ENCODE data around the gene ADAT3.

Gene ADAT3

GRCh38 chr19:1912760-1913505 is 7.7 kb downstream of the ADAT3 start:
- TF ChIP-seq CTCF (IDR thresholded peaks at IDR 0.05; ENCODE audit: borderline replicate concordance, extremely low read depth, low read length, poor library complexity, severe bottlenecking) (no peak), EZH2 (IDR thresholded peaks at IDR 0.05; ENCODE audit: borderline replicate concordance, low read depth, low read length, severe bottlenecking) (no peak)
- Histone ChIP-seq H3K4me3 (ENCODE audit: low read depth in 1 of 2, low read length in 2 of 2) (no peak overlapping the region), H3K27me3 (ENCODE audit: insufficient read depth, low read length, poor library complexity) (no peaks in the 10 kb centered on the region), H3K36me3 (ENCODE audit: insufficient read depth, low read length) (peaks cover 51% of the 10 kb centered on the region), H3K9ac (ENCODE audit: low read depth, low read length) (no peak overlapping the region), H3K79me2 (ENCODE audit: insufficient read depth, low read length) (peaks cover 66% of the 10 kb centered on the region), H3K4me1 (ENCODE audit: insufficient read depth, low read length) (peaks cover 6% of the 10 kb centered on the region; the same call in 1 of the 2 replicates), H3K4me2 (ENCODE audit: insufficient read depth, low read length) (no peak overlapping the region), H3K27ac (ENCODE audit: low read length) (no peak overlapping the region), H4K20me1 (ENCODE audit: insufficient read depth, low read length) (peaks cover 51% of the 10 kb centered on the region), H3K9me3 (ENCODE audit: insufficient read depth, low read length, severe bottlenecking) (no peaks in the 10 kb centered on the region), H2AFZ (ENCODE audit: low read depth, low read length) (no peak overlapping the region)
- ATAC-seq (ENCODE audit: insufficient read depth, low read depth) = no peak
- DNase-seq = no peak

GRCh38 chr19:1913781-1914577 is 8.8 kb downstream of the ADAT3 start:
- Histone ChIP-seq H2AFZ (ENCODE audit: low read depth, low read length) (no peak overlapping the region), H3K4me1 (ENCODE audit: insufficient read depth, low read length) (peaks cover 6% of the 10 kb centered on the region; the same call in 1 of the 2 replicates), H3K27me3 (ENCODE audit: insufficient read depth, low read length, poor library complexity) (no peaks in the 10 kb centered on the region), H3K9me3 (ENCODE audit: insufficient read depth, low read length, severe bottlenecking) (no peaks in the 10 kb centered on the region), H4K20me1 (ENCODE audit: insufficient read depth, low read length) (peaks cover 46% of the 10 kb centered on the region), H3K36me3 (ENCODE audit: insufficient read depth, low read length) (peaks cover 55% of the 10 kb centered on the region), H3K27ac (ENCODE audit: low read length) (no peak overlapping the region), H3K4me3 (ENCODE audit: low read depth in 1 of 2, low read length in 2 of 2) (no peak overlapping the region), H3K79me2 (ENCODE audit: insufficient read depth, low read length) (peaks cover 57% of the 10 kb centered on the region), H3K9ac (ENCODE audit: low read depth, low read length) (no peak overlapping the region), H3K4me2 (ENCODE audit: insufficient read depth, low read length) (no peak overlapping the region)
- DNase-seq = no peak
- no peak for TF ChIP-seq EZH2 (IDR thresholded peaks at IDR 0.05; ENCODE audit: borderline replicate concordance, low read depth, low read length, severe bottlenecking)
- ATAC-seq (ENCODE audit: insufficient read depth, low read depth) = no peak

GRCh38 chr19:1914826-1915341 is 9.7 kb downstream of the ADAT3 start:
- Histone ChIP-seq H3K27me3 (ENCODE audit: insufficient read depth, low read length, poor library complexity) (no peaks in the 10 kb centered on the region), H3K9me3 (ENCODE audit: insufficient read depth, low read length, severe bottlenecking) (no peaks in the 10 kb centered on the region), H3K4me2 (ENCODE audit: insufficient read depth, low read length) (no peak overlapping the region), H3K9ac (ENCODE audit: low read depth, low read length) (no peak overlapping the region), H3K79me2 (ENCODE audit: insufficient read depth, low read length) (peaks cover 48% of the 10 kb centered on the region), H4K20me1 (ENCODE audit: insufficient read depth, low read length) (peaks cover 37% of the 10 kb centered on the region), H3K27ac (ENCODE audit: low read length) (no peak overlapping the region), H2AFZ (ENCODE audit: low read depth, low read length) (no peak overlapping the region), H3K4me3 (ENCODE audit: low read depth in 1 of 2, low read length in 2 of 2) (no peak overlapping the region), H3K4me1 (ENCODE audit: insufficient read depth, low read length) (peaks cover 1% of the 10 kb centered on the region; the same call in 1 of the 2 replicates), H3K36me3 (ENCODE audit: insufficient read depth, low read length) (peaks cover 55% of the 10 kb centered on the region)
- no peak for DNase-seq
- ATAC-seq (ENCODE audit: insufficient read depth, low read depth) = no peak
- no peak for TF ChIP-seq CTCF (IDR thresholded peaks at IDR 0.05; ENCODE audit: borderline replicate concordance, extremely low read depth, low read length, poor library complexity, severe bottlenecking)
- no peak for TF ChIP-seq EZH2 (IDR thresholded peaks at IDR 0.05; ENCODE audit: borderline replicate concordance, low read depth, low read length, severe bottlenecking)

- Histone ChIP-seq H3K9me3 (ENCODE audit: insufficient read depth, low read length, severe bottlenecking) (no peaks in the 10 kb centered on the region), H3K4me1 (ENCODE audit: insufficient read depth, low read length) (no peaks in the 10 kb centered on the region), H3K27ac (ENCODE audit: low read length) (no peak overlapping the region), H2AFZ (ENCODE audit: low read depth, low read length) (no peak overlapping the region), H3K79me2 (ENCODE audit: insufficient read depth, low read length) (peaks cover 27% of the 10 kb centered on the region), H3K4me2 (ENCODE audit: insufficient read depth, low read length) (no peak overlapping the region), H4K20me1 (ENCODE audit: insufficient read depth, low read length) (peaks cover 30% of the 10 kb centered on the region), H3K27me3 (ENCODE audit: insufficient read depth, low read length, poor library complexity) (no peaks in the 10 kb centered on the region), H3K9ac (ENCODE audit: low read depth, low read length) (no peak overlapping the region), H3K36me3 (ENCODE audit: insufficient read depth, low read length) (peaks cover 69% of the 10 kb centered on the region), H3K4me3 (ENCODE audit: low read depth in 1 of 2, low read length in 2 of 2) (no peak overlapping the region)
- ATAC-seq (ENCODE audit: insufficient read depth, low read depth) (no peak), DNase-seq (no peak)
- TF ChIP-seq EZH2 (IDR thresholded peaks at IDR 0.05; ENCODE audit: borderline replicate concordance, low read depth, low read length, severe bottlenecking) (no peak), CTCF (IDR thresholded peaks at IDR 0.05; ENCODE audit: borderline replicate concordance, extremely low read depth, low read length, poor library complexity, severe bottlenecking) (no peak)
Measured at GRCh38 chr19:1917146-1917545, 11.9 kb downstream of the ADAT3 start.
